Gastrocnemius medialis (tissue), 4 donors: Measurements from ENCODE around the gene C1orf198. TPM values are rescaled to one million over a fixed set of nuclear protein-coding genes. Genes with fewer than 3 reads are reported as not detected.

ENCODE experiments used
- ATAC-seq, 2 donors: fragments of 150-250 bp; one replicate each; pipeline ENCODE4 v1.9.1; 2016
- DNase-seq, 2 donors: peaks; one replicate each; pipeline ENCODE4 v3.0.0-alpha.2; 2019
- H3K27ac ChIP-seq, 4 donors: fragments of 200-600 bp; sonication (generic); 1 replicate in 1 of 4; 2 replicates in 3 of 4; pipeline ENCODE4 v1.5.1; 2016 to 2018; ENCODE audit warnings: mild to moderate bottlenecking in 2 of 4, moderate library complexity in 1 of 4
- H3K27me3 ChIP-seq, 3 donors: fragments of 200-600 bp; sonication (generic) in 2 of 3; 1 replicate in 1 of 3; 2 replicates in 2 of 3; pipeline versions ENCODE4 v1.5.1 to v1.6.0; 2016 to 2019; ENCODE audit warnings: mild to moderate bottlenecking in 1 of 3, moderate library complexity in 1 of 3
- H3K36me3 ChIP-seq, 2 donors: fragments of 200-600 bp; sonication (generic) in 1 of 2; one replicate each; pipeline ENCODE4 v1.5.1; 2017 to 2018
- H3K4me1 ChIP-seq, 2 donors: fragments of 200-600 bp; sonication (generic) in 1 of 2; one replicate each; pipeline ENCODE4 v1.5.1; 2016 to 2017; ENCODE audit warnings: mild to moderate bottlenecking in 2 of 2
- H3K4me3 ChIP-seq, 4 donors: fragments of 200-600 bp; sonication (generic) in 3 of 4; 1 replicate in 1 of 4; 2 replicates in 3 of 4; pipeline ENCODE4 v1.5.1; 2016 to 2019; ENCODE audit warnings: mild to moderate bottlenecking in 2 of 4
- H3K9me3 ChIP-seq, 3 donors: fragments of 200-600 bp; sonication (generic) in 2 of 3; 1 replicate in 1 of 3; 2 replicates in 2 of 3; pipeline ENCODE4 v1.5.1; 2016 to 2019
- CTCF ChIP-seq, 5 experiments: fragments of 450-650 bp in 3 of 5; fragments of 200-600 bp in 2 of 5; sonication (generic) in 2 of 5; IDR thresholded peaks in 4 of 5; conservative IDR thresholded peaks in 1 of 5; 1 replicate in 4 of 5; 2 replicates in 1 of 5; pipeline ENCODE4 v1.5.1; 2016 to 2019; ENCODE audit warnings: antibody characterized with exemption in 5 of 5, mild to moderate bottlenecking in 3 of 5, moderate library complexity in 3 of 5
- POLR2A ChIP-seq, 2 donors: fragments of 450-650 bp; IDR thresholded peaks; one replicate each; pipeline ENCODE4 v1.6.1; 2017; ENCODE audit warnings: antibody characterized with exemption in 2 of 2, mild to moderate bottlenecking in 2 of 2, moderate library complexity in 2 of 2
- in situ Hi-C, 4 donors: fragments of 200-750 bp; cut with MboI; loops; one replicate each; pipeline versions ENCODE4 v1.15.0 to v1.8.0; 2017; ENCODE audit warnings: low sequenced_read_pairs in 4 of 4
- intact Hi-C: fragments of 100-400 bp; cut with DNase I; formaldehyde crosslinking; loops from one replicate; pipeline ENCODE4 v1.15.1; 2023; ENCODE audit warnings: low total_unique reads
- total RNA-seq, 4 donors: library from RNA; depleted of rRNA; stranded (reverse); fragments of >200 nt; gene quantifications; one replicate each; pipeline versions ENCODE4 v1.1.0 to v1.2.3, GENCODE V29; 2016

C1orf198 gene
- total RNA-seq, 4 donors from 2014 or later = 281 to 590 (median 339) TPM

GRCh38 chr1:230828421-230828820, 39.9 kb downstream of the C1orf198 start:
- Histone ChIP-seq H3K4me1 (peaks cover 50 to 53% of the 10 kb centered on the region in 2 donors), H3K9me3 (no peaks in the 10 kb centered on the region), H3K36me3 (no peaks in the 10 kb centered on the region), H3K4me3 (no peak overlapping the region), H3K27ac (peak overlapping the region in 3 of 4 donors; percentile 91 to 93 (median 93)), H3K27me3 (no peaks in the 10 kb centered on the region)
- DNase-seq = no peak
- ATAC-seq = no peak
- intact Hi-C loops (no loop called here), in situ Hi-C loops (no loop called here)
- TF ChIP-seq CTCF (IDR thresholded peaks at IDR 0.05 in 4 of 5, conservative IDR thresholded peaks at IDR 0.05 in 1 of 5) = no peak

- peak overlapping the region; percentile 91 to 94 (median 93) for H3K27ac ChIP-seq
- no peaks in the 10 kb centered on the region for H3K9me3 ChIP-seq
- ATAC-seq = no peak
- peaks cover 56 to 59% of the 10 kb centered on the region in 2 donors for H3K4me1 ChIP-seq
- in situ Hi-C loops (no loop called here), intact Hi-C loops (no loop called here)
- no peak for TF ChIP-seq POLR2A (IDR thresholded peaks at IDR 0.05)
- TF ChIP-seq CTCF (IDR thresholded peaks at IDR 0.05 in 4 of 5, conservative IDR thresholded peaks at IDR 0.05 in 1 of 5) = no peak
- no peaks in the 10 kb centered on the region for H3K27me3 ChIP-seq
- H3K4me3 ChIP-seq = no peak overlapping the region
- H3K36me3 ChIP-seq = no peaks in the 10 kb centered on the region
- DNase-seq = no peak
These were observed 40.5 kb downstream of the C1orf198 start for GRCh38 chr1:230827801-230828200.

GRCh38 chr1:230827081-230827681, 41.1 kb downstream of the C1orf198 start:
- Histone ChIP-seq H3K27ac (peak overlapping the region; percentile 91 to 94 (median 93)), H3K27me3 (no peaks in the 10 kb centered on the region), H3K4me3 (no peak overlapping the region), H3K36me3 (no peaks in the 10 kb centered on the region), H3K9me3 (no peaks in the 10 kb centered on the region), H3K4me1 (peaks cover 62% of the 10 kb centered on the region in 2 donors)
- DNase-seq (no peak), ATAC-seq (no peak)
- intact Hi-C loops (no loop called here), in situ Hi-C loops (no loop called here)
- TF ChIP-seq CTCF (IDR thresholded peaks at IDR 0.05 in 4 of 5, conservative IDR thresholded peaks at IDR 0.05 in 1 of 5) (no peak), POLR2A (IDR thresholded peaks at IDR 0.05) (no peak)

- intact Hi-C loops (no loop called here), in situ Hi-C loops (no loop called here)
- peak overlapping the region; percentile 91 to 94 (median 93) for H3K27ac ChIP-seq
- peaks cover 60 to 66% of the 10 kb centered on the region in 2 donors for H3K4me1 ChIP-seq
- no peaks in the 10 kb centered on the region for H3K36me3 ChIP-seq
- ATAC-seq (no peak), DNase-seq (no peak)
- no peak overlapping the region for H3K4me3 ChIP-seq
- H3K27me3 ChIP-seq = no peaks in the 10 kb centered on the region
- H3K9me3 ChIP-seq = no peaks in the 10 kb centered on the region
- TF ChIP-seq POLR2A (IDR thresholded peaks at IDR 0.05) (no peak), CTCF (IDR thresholded peaks at IDR 0.05 in 4 of 5, conservative IDR thresholded peaks at IDR 0.05 in 1 of 5) (no peak)
These were observed 42.0 kb downstream of the C1orf198 start for GRCh38 chr1:230826166-230826875.
